Ramos (cell line): ENCODE data around the gene PRICKLE2.

ENCODE experiments used
- in situ Hi-C: fragments of 300-500 bp; cut with MboI; formaldehyde crosslinking; loops from one replicate; pipeline ENCODE4 v1.14.3; 2022; ENCODE audit warnings: low sequenced_read_pairs; ENCODE audit not compliant: unreplicated experiment

PRICKLE2 gene

GRCh38 chr3:64057231-64057630, 168.0 kb downstream of the PRICKLE2 start:
- in situ Hi-C loops: no loop called here

GRCh38 chr3:64056606-64057180, 168.6 kb downstream of the PRICKLE2 start:
- in situ Hi-C loops: no loop called here

GRCh38 chr3:64055076-64055475, 170.2 kb downstream of the PRICKLE2 start:
- in situ Hi-C loops: no loop called here

- in situ Hi-C loops: no loop called here
Observed at GRCh38 chr3:64054488-64054887, 170.8 kb downstream of the PRICKLE2 start.

GRCh38 chr3:64053581-64053980, 171.7 kb downstream of the PRICKLE2 start:
- in situ Hi-C loops: no loop called here

- in situ Hi-C loops: no loop called here
Observed at GRCh38 chr3:64053117-64053516, 172.1 kb downstream of the PRICKLE2 start.

GRCh38 chr3:64049832-64050231, 175.4 kb downstream of the PRICKLE2 start:
- in situ Hi-C loops: no loop called here

GRCh38 chr3:64049136-64049535, 176.1 kb downstream of the PRICKLE2 start:
- in situ Hi-C loops: no loop called here

GRCh38 chr3:64048631-64049061, 176.6 kb downstream of the PRICKLE2 start:
- in situ Hi-C loops: no loop called here

GRCh38 chr3:64047787-64048186, 177.5 kb downstream of the PRICKLE2 start:
- in situ Hi-C loops: no loop called here

- in situ Hi-C loops: no loop called here
Observed at GRCh38 chr3:64046996-64047594, 178.2 kb downstream of the PRICKLE2 start.

GRCh38 chr3:64046592-64046991, 178.7 kb downstream of the PRICKLE2 start:
- in situ Hi-C loops: no loop called here

- in situ Hi-C loops: no loop called here
Observed at GRCh38 chr3:64042952-64043351, 182.3 kb downstream of the PRICKLE2 start.
